Spinal cord (tissue), 10 donors: ENCODE measurements around the gene CACNA1D. TPM values are rescaled to one million over a fixed set of nuclear protein-coding genes. Genes with fewer than 3 reads are reported as not detected.

ENCODE experiments used
- DNase-seq, 6 donors: peaks; one replicate each; pipeline versions ENCODE4 v3.0.0 to v3.0.0-alpha.2; 2013 to 2015; ENCODE audit warnings: low spot score in 6 of 6, low read depth in 4 of 6
- H3K27ac ChIP-seq: one replicate; pipeline ENCODE4 v1.5.1; 2013; ENCODE audit warnings: low read depth, low read length, control low read depth
- H3K27me3 ChIP-seq: one replicate; pipeline ENCODE4 v1.6.1; 2013; ENCODE audit warnings: low read length; ENCODE audit not compliant: control insufficient read depth, insufficient read depth
- H3K36me3 ChIP-seq: one replicate; pipeline ENCODE4 v1.6.1; 2013; ENCODE audit warnings: low read length; ENCODE audit not compliant: control insufficient read depth, insufficient read depth
- H3K4me1 ChIP-seq: one replicate; pipeline ENCODE4 v1.6.1; 2013; ENCODE audit warnings: low read length; ENCODE audit not compliant: control insufficient read depth, insufficient read depth
- H3K4me3 ChIP-seq: one replicate; pipeline ENCODE4 v1.5.1; 2013; ENCODE audit warnings: low read depth, low read length, control low read depth
- H3K9me3 ChIP-seq: one replicate; pipeline ENCODE4 v1.6.1; 2013; ENCODE audit warnings: low read length; ENCODE audit not compliant: control insufficient read depth, insufficient read depth
- WGBS: methylation state at CpG from one replicate; pipeline ENCODE4 v1.1.5; 2013; ENCODE audit warnings: missing lambda C conversion rate; ENCODE audit not compliant: insufficient coverage; 5-methylcytosine and 5-hydroxymethylcytosine counted together
- polyA plus RNA-seq, 2 donors: library from polyadenylated mRNA; unstranded; fragments of 120-200 nt; gene quantifications; one replicate each; pipeline ENCODE4 v1.2.1, GENCODE V29; 2013; ENCODE audit not compliant: insufficient read length in 2 of 2
- total RNA-seq, 2 donors: library from RNA; depleted of rRNA in 1 of 2; stranded (reverse); fragments of 120-200 nt in 1 of 2; fragments of >200 nt in 1 of 2; gene quantifications; one replicate each; pipeline versions ENCODE4 v1.2.3 to v1.2.4, GENCODE V29; 2013 to 2014
- donor health status: healthy.

Gene CACNA1D
- total and polyA plus RNA-seq, 4 donors = 14.1 to 37.5 (median 24.4) TPM

- no peaks in the 10 kb centered on the region for H3K9me3 ChIP-seq
- no peaks in the 10 kb centered on the region for H3K27me3 ChIP-seq
- H3K27ac ChIP-seq = no peak overlapping the region
- peaks cover 3% of the 10 kb centered on the region for H3K4me1 ChIP-seq
- peaks cover 7% of the 10 kb centered on the region for H3K36me3 ChIP-seq
- no peak for DNase-seq
- no peak overlapping the region for H3K4me3 ChIP-seq
- 100% methylated on average over 1 of the region's 3 CpGs for WGBS
Measured at GRCh38 chr3:53778153-53778552, 283.7 kb downstream of the CACNA1D start.

GRCh38 chr3:53780171-53780570 is 285.8 kb downstream of the CACNA1D start:
- H3K36me3 ChIP-seq = peaks cover 13% of the 10 kb centered on the region
- WGBS = 83% methylated on average over 2 of the region's 4 CpGs
- no peak overlapping the region for H3K4me3 ChIP-seq
- DNase-seq = no peak
- no peak overlapping the region for H3K27ac ChIP-seq
- H3K4me1 ChIP-seq = no peaks in the 10 kb centered on the region
- no peaks in the 10 kb centered on the region for H3K9me3 ChIP-seq
- H3K27me3 ChIP-seq = no peaks in the 10 kb centered on the region

- Histone ChIP-seq H3K9me3 (no peaks in the 10 kb centered on the region), H3K4me3 (no peak overlapping the region), H3K27ac (no peak overlapping the region), H3K36me3 (peaks cover 13% of the 10 kb centered on the region), H3K27me3 (no peaks in the 10 kb centered on the region), H3K4me1 (no peaks in the 10 kb centered on the region)
- no peak for DNase-seq
- 84% methylated on average over 2 of the region's 2 CpGs for WGBS
Measured at GRCh38 chr3:53780806-53781205, 286.4 kb downstream of the CACNA1D start.

GRCh38 chr3:53787016-53787415 is 292.6 kb downstream of the CACNA1D start:
- Histone ChIP-seq H3K27me3 (no peaks in the 10 kb centered on the region), H3K4me3 (no peak overlapping the region), H3K9me3 (no peaks in the 10 kb centered on the region), H3K36me3 (peaks cover 19% of the 10 kb centered on the region), H3K4me1 (peaks cover 17% of the 10 kb centered on the region), H3K27ac (no peak overlapping the region)
- no peak for DNase-seq
- 83% methylated on average over 7 of the region's 9 CpGs for WGBS

GRCh38 chr3:53788038-53788437 is 293.6 kb downstream of the CACNA1D start:
- Histone ChIP-seq H3K27ac (no peak overlapping the region), H3K9me3 (no peaks in the 10 kb centered on the region), H3K4me1 (peaks cover 18% of the 10 kb centered on the region), H3K4me3 (no peak overlapping the region), H3K27me3 (no peaks in the 10 kb centered on the region), H3K36me3 (peaks cover 14% of the 10 kb centered on the region)
- WGBS = 71% methylated on average over 3 of the region's 5 CpGs
- DNase-seq = no peak

GRCh38 chr3:53789459-53789858 is 295.0 kb downstream of the CACNA1D start:
- peaks cover 24% of the 10 kb centered on the region for H3K4me1 ChIP-seq
- no peaks in the 10 kb centered on the region for H3K9me3 ChIP-seq
- no peaks in the 10 kb centered on the region for H3K27me3 ChIP-seq
- H3K36me3 ChIP-seq = peaks cover 8% of the 10 kb centered on the region
- no peak overlapping the region for H3K4me3 ChIP-seq
- 76% methylated on average over 15 of the region's 16 CpGs for WGBS
- no peak for DNase-seq
- no peak overlapping the region for H3K27ac ChIP-seq

GRCh38 chr3:53790470-53790869 is 296.1 kb downstream of the CACNA1D start:
- H3K4me3 ChIP-seq = no peak overlapping the region
- DNase-seq = no peak
- H3K9me3 ChIP-seq = no peaks in the 10 kb centered on the region

GRCh38 chr3:53791317-53791716 is 296.9 kb downstream of the CACNA1D start:
- 66% methylated on average over 7 of the region's 7 CpGs for WGBS
- H3K27me3 ChIP-seq = no peaks in the 10 kb centered on the region
- peaks cover 8% of the 10 kb centered on the region for H3K36me3 ChIP-seq
- DNase-seq = no peak
- H3K27ac ChIP-seq = no peak overlapping the region
- no peak overlapping the region for H3K4me3 ChIP-seq
- no peaks in the 10 kb centered on the region for H3K9me3 ChIP-seq
- H3K4me1 ChIP-seq = peaks cover 31% of the 10 kb centered on the region

More at GRCh38 chr3:53790470-53790869, 296.1 kb downstream of the CACNA1D start:
- WGBS = 100% methylated on average over 3 of the region's 5 CpGs
- Histone ChIP-seq H3K27me3 (no peaks in the 10 kb centered on the region), H3K36me3 (peaks cover 8% of the 10 kb centered on the region), H3K4me1 (peaks cover 24% of the 10 kb centered on the region), H3K27ac (no peak overlapping the region)

- Histone ChIP-seq H3K4me1 (peaks cover 32% of the 10 kb centered on the region), H3K4me3 (no peak overlapping the region), H3K27ac (no peak overlapping the region), H3K36me3 (no peaks in the 10 kb centered on the region), H3K27me3 (no peaks in the 10 kb centered on the region), H3K9me3 (no peaks in the 10 kb centered on the region)
- no peak for DNase-seq
- 87% methylated on average over 3 of the region's 3 CpGs for WGBS
Measured at GRCh38 chr3:53792866-53793265, 298.5 kb downstream of the CACNA1D start.

GRCh38 chr3:53794597-53794996 is 300.2 kb downstream of the CACNA1D start:
- H3K9me3 ChIP-seq = no peaks in the 10 kb centered on the region
- H3K4me3 ChIP-seq = no peak overlapping the region
- DNase-seq = no peak
- H3K4me1 ChIP-seq = peaks cover 25% of the 10 kb centered on the region
- H3K36me3 ChIP-seq = peaks cover 5% of the 10 kb centered on the region
- WGBS = 63% methylated on average over 1 of the region's 3 CpGs
- H3K27me3 ChIP-seq = no peaks in the 10 kb centered on the region
- no peak overlapping the region for H3K27ac ChIP-seq
